ENCODE results near the gene SHB.
"Not testable (repeated sequence)": the region's sequence is repeated elsewhere in the genome, so short reads cannot be mapped to it uniquely, and the experiment has no call there.

SHB gene

GRCh38 chr9:37965676-37966345, 103.2 kb downstream of the SHB start:
- DNase-seq = not testable (repeated sequence)

GRCh38 chr9:37965116-37965515, 103.9 kb downstream of the SHB start:
- no peak for DNase-seq

- no peak for DNase-seq
These were observed 104.3 kb downstream of the SHB start for GRCh38 chr9:37964740-37965081.

DNA sequence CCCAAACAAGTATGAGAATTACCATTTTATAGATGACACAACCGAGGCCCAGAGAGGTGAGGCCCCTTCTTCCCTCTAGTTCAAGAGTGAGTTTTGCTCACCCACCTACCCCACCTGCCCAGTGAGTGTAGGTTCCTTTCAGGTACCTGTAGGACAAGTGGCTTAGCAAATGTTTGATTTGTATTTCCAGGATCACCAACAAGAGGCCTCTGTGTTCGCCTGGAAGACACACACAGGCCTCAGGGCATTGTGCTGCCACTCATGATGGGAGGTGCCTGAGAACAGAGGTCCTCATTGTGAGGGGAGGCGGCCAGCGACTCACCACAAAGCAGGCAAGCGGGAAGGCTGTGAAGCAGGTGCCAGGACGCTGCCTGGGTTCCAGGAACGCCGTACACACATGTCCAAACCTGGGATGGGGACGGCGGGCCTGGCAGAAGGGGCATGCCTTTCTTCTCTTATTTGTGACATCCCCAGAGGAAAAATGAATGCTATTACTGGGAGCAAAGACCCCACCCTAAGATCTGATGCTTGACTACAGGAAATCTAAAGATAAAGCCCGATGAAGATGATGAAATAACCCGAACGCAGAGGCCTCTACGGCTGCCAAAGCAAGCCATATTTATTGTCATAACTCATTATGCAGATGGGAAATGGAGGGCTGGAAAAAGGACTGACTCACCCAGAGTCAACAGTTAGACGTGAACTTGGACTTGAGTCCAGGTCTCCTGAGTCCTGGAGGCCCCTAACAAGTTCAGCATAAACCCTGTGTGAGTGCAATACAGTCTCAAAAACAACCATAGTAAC, 104.9 kb downstream of the SHB start:
- DNase-seq = no peak

DNA sequence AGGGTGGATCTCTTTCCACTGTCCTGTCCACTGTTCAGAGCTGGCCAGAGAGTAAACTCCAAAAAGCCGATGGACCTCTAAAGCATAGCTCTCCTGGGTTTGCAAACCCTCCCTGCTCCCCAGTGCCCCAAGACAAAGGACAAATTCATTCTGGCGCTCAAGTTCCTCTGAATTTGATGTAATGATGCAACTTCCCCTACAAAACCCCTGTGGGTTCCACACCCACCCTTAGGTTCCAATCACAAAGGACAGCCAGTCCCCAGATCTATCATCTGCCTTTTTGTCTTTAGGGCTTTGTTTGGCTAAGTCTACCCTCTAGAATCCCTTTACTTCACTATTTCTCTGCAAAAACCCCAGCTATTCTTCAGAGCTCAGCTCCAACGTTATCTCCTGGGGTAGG, 107.7 kb downstream of the SHB start:
- no peak for DNase-seq

DNA sequence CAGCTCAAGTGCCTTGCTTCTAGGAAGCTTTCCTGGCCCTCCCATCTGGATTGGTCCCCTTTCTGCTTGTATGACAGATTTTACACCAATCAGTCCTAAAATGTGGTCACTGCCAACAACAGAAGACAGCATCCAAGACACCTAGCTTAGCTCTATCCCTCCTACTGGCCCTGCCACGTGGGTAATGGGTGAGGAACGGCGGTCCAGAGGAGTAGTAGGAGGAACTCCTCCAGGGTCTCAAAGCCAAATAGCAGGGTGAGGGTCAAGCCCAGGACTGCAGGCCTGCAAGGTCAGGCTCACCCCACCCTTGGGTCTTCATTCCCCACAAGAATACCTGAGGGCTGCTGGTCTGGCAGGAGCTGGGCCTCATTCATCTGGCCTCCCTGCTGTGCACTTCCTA, 108.4 kb downstream of the SHB start:
- no peak for DNase-seq

- no peak for DNase-seq
These were observed 109.1 kb downstream of the SHB start for GRCh38 chr9:37959976-37960375.

- DNase-seq = no peak
These were observed 110.9 kb downstream of the SHB start for GRCh38 chr9:37958154-37958553.

- no peak for DNase-seq
These were observed 111.4 kb downstream of the SHB start for GRCh38 chr9:37957664-37957953.

GRCh38 chr9:37956904-37957663, 111.9 kb downstream of the SHB start:
- DNase-seq = no peak

DNA sequence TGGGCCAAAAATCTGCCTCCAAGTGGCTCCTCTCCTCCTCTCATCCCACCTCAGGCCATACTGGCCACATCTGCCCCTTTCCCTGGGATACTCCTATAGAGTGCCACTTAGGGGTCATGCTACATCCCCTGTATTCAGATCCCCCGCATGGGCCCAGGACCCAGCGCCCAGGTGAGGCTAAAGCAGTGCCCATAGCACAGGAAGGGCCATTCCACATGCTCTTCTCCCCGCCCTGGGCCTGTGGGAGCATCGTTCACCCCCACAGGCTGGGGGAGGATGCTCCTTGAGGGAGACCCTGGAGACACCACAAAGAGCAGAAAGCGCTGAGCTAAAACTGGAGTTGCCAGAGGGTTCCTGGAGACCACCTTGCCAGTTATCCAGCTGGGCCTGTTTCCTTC, 112.6 kb downstream of the SHB start:
- DNase-seq = no peak

- no peak for DNase-seq
These were observed 113.1 kb downstream of the SHB start for GRCh38 chr9:37955781-37956422.

DNA sequence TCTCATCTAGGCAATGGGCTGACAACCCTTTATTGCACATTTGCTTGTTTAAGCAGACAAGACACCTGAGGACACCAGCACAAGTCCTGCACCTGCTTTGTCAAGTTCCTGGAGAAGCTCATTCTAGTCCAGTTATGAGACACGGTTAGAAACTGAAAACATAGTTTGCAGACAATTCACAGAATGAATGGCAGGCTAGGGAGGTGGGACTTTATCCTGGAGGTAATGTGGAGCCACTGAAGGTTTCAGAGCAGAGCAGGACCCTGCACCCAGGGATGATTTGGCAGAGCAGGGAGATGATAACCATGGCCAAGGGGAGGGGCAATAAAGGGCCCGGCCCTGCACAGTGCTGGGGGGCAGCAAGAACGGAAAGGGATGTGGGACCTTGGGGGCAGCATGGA, 114.4 kb downstream of the SHB start:
- DNase-seq = no peak

DNA sequence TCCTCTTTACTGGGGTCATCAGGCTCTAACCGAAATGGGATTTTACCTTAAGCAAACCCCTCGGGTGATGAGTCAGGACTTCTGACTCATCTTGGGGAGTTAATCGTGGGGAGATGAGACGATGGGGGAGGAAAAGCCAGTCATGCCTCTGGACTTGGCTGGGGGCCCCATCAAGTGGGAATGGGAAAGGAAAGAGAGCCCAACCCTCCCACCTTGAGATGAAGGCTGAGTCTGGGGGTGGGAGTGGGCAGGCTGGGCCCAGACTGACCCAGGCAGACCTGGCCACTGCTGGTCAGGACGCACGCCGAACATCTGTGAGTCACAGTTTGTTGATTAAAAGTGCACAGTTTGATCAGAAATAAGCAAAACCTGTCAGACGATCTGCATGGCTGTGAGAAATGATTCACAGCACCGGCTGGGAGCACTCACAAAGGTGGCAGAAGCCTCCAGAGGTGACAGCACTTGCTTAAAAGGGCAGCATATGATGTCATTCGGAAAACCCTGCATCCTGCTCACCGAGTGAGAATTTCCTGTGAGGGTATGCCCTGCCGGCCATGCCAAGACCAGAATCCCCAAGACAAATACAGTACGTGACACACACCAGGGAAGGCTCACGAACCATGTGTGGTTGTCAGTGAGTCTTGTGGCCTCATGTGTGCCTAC, 115.1 kb downstream of the SHB start:
- peak; percentile 39 for DNase-seq

DNA sequence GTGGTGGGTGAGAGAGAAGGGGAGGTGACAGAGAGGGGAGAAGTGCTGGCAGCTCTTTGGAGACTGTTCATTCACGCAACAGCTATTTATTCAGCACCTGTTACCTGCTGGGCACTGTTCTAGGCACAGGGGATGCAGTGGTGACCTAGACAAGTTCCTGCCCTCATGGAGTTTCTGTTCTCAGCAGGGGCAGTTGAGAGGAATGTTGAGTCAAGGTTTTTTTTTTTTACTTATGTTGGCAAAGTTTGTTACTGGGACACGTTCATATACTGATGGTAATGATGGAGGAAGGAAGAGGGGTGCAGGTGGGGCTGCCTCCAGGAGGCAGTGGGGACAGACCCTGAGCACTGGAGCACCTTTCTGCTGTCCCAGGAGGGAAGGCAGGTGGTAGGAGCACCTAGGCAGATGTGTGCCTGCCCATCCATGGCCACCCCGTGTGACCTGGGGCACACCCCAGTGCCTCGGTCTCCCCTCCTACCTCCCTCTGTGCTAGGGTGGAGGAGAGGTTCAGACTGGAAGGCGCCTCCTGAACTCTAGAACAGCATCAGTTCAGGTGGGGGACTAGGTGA, 115.7 kb downstream of the SHB start:
- no peak for DNase-seq

- DNase-seq = no peak
These were observed 116.3 kb downstream of the SHB start for GRCh38 chr9:37952731-37953130.

DNA sequence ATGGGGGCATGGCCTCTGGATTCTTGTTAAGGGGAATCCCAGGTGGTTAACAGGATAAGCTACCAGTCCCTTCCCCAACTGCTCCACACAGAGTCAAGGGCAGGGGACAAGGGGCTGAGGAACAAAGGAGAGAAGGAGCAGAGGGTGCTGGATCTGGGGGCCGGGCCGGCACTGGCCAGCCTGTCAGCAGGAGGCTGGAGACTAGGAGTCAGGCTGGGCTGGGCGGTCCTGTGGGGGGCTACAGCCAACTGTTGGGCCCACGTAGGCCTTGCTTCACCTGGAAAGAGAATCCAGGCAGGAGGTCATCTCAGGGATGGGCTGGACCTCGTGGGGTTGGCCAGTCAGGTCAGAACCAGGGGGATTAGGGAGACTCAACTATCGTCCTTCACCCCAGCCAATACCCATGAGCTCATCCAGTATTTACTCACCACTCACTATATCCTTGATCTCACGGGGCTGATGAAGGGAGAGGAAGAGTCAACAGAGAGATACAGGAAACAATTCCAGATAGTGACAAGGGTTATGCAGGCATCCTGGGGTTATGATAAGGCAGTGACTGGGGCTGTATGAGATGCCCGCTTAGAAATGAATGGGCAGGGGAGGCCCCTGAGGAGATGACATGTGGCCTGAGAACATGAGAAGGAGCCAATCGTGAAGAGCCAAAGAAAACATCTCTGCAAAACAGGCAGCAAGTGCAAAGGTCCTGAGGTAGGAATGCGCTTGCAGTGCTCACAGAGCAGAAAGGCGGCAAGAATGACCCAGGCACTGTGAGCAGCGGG, 117.2 kb downstream of the SHB start:
- DNase-seq = no peak

DNA sequence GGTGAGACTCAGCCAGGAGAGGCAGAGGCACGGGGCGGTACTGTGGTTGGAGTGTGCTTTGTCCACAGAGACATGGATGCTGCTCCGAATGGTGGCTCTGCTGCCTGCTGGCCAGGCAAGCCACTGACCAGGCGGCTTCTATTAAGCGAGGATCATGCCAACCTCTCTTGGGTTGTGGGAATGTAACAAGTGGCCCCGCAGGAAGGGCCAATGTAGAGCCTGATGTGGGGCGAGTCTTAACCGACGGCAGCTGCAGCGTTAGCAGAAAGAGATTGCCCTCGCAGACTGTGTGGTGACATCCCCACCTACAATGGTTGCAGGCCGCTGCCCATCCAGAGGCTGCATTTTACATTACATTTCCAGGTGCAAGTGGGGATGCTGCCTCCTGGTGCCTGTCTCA, 118.5 kb downstream of the SHB start:
- DNase-seq = no peak

DNA sequence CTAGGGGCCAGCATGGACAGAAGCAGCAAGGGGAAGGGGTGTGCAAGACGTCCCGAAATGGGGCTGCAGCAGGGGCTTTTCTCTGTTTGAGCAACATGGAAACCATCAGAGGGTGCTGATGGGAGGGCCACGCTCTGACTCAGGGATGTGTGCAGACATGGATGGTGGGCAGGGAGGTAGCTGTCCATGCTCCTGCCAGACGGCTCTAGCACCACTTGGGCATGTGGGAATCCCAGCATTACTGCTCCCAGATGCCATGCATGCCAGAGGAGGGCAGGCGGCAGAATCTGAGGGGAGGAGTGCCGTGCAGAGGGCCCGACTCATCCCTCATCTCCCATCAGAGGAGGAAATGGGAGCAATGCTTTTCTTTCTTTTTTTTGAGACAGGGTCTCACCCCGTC, 119.5 kb downstream of the SHB start:
- DNase-seq = no peak

GRCh38 chr9:37948417-37948980, 120.5 kb downstream of the SHB start:
- DNase-seq = no peak

DNA sequence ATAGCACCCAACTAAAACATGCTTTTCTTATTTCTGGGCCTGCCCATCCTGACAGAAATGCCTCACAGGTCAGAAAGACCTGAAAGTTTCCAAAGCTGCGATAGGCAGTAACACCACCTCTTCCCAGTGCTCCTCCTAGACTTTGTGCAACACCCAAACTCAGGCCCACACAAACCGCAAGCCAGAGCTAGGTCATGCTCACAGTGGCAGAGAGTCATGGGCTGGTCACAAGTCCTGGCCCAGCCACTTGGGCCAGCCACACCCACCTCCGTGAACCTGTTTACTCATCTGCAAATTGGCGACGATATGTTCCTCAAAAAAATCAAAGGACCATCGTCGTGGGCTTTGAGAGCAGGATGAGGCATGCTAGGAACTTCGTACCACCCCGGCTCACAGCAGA, 121.0 kb downstream of the SHB start:
- DNase-seq = no peak

GRCh38 chr9:37947471-37947870, 121.6 kb downstream of the SHB start:
- no peak for DNase-seq

Measured in activated CD4-positive, CD25-positive, alpha-beta regulatory T cell treated with anti-CD3 and anti-CD28 coated beads, Interleukin-2, amount 50 U/mL, for 72 hours (primary cell).